CD4-positive, alpha-beta T cell treated with Interleukin-6 for 4 hours (primary cell): ENCODE results near the gene SGCE.

ENCODE experiments used
- DNase-seq: peaks from one replicate; pipeline ENCODE4 v3.0.0-alpha.2; 2020; ENCODE audit warnings: mixed read lengths

Gene SGCE

GRCh38 chr7:94565247-94565894, 90.6 kb downstream of the SGCE start:
- DNase-seq: no peak

GRCh38 chr7:94562525-94562924, 93.4 kb downstream of the SGCE start:
- DNase-seq: no peak

- no peak for DNase-seq
These were observed 94.0 kb downstream of the SGCE start for GRCh38 chr7:94561841-94562514.

GRCh38 chr7:94559972-94560371, 96.0 kb downstream of the SGCE start:
- DNase-seq: no peak

GRCh38 chr7:94557215-94557614, 98.7 kb downstream of the SGCE start:
- DNase-seq: no peak

GRCh38 chr7:94556028-94556427, 99.9 kb downstream of the SGCE start:
- no peak for DNase-seq

GRCh38 chr7:94547126-94547525, 108.8 kb downstream of the SGCE start:
- no peak for DNase-seq

- no peak for DNase-seq
These were observed 115.5 kb downstream of the SGCE start for GRCh38 chr7:94540428-94540827.
